Measurements from ENCODE around the gene MLLT3. TPM values are rescaled to one million over a fixed set of nuclear protein-coding genes. Genes with fewer than 3 reads are reported as not detected.

Gene MLLT3
- total RNA-seq, 2 donors from 2014 or later, result 5.3 to 10.2 TPM

GRCh38 chr9:20499013-20499412 is 123.3 kb downstream of the MLLT3 start:
- ATAC-seq (no peak), DNase-seq (no peak)
- intact Hi-C loops (cut with DNase I), result no loop called here

DNA sequence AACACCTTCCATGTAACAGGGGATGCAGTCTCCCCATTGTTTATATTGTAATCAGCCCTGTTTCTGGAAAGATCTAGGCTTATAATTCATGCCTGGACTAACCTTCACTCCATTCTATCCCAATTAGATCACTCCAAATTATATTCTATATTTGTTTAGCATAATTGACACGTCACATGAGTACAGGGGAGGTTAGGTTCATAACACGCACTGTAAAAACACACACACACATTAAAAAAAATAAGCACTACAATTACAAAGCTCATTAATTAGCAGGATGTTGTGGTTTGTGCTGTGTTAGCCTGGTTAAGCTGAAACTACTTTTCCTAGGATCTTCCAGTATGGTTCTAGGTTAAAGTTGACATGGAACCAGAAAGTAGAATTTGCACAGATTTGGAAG is 126.0 kb downstream of the MLLT3 start:
- no peak for ATAC-seq
- intact Hi-C loops (cut with DNase I), result no loop called here

DNA sequence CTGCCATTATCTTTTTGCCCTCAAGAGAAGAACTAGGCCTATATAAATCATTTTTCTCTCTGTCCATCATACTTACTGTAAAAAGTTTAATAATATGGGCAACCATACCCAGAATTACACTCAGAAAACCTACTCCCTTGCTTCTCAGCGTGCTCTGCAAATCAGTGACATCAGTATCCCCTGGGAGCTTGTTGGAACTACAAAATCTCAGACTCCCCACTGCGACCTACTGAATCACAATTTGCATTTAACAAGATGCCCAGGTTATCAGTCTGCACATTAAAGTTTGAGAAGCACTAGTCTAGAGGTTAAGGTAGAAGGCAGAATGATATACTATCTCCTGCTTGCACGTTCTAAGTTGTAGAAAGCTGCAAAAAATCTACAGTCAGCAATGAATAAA is 127.2 kb downstream of the MLLT3 start:
- no peak for DNase-seq
- ATAC-seq, result no peak
- intact Hi-C loops (cut with DNase I), result no loop called here

More for the DNA sequence above, 126.0 kb downstream of the MLLT3 start:
- DNase-seq, result no peak

DNA sequence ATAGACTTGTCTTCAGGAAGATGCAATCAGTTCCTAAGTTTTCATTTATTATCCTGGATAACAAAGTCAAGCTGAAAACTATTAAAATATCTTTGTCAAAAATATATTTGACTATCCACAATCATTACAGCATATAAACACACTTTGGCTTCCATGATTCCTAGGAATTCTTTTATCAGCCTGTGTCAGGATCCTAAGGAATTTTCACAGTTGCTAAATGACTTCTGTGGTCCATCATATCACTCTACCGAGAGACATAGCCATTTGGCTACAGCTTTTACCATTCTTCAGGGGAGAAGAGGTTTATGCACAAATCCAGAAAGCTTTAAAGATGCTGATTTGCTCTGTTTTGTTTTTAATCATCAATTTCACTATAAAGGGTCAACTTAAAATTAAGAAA is 128.3 kb downstream of the MLLT3 start:
- ATAC-seq (no peak), DNase-seq (no peak)
- intact Hi-C loops (cut with DNase I), result no loop called here

- intact Hi-C loops (cut with DNase I), result no loop called here
- ATAC-seq, result no peak
Observed at GRCh38 chr9:20492772-20493171, 129.5 kb downstream of the MLLT3 start.

DNA sequence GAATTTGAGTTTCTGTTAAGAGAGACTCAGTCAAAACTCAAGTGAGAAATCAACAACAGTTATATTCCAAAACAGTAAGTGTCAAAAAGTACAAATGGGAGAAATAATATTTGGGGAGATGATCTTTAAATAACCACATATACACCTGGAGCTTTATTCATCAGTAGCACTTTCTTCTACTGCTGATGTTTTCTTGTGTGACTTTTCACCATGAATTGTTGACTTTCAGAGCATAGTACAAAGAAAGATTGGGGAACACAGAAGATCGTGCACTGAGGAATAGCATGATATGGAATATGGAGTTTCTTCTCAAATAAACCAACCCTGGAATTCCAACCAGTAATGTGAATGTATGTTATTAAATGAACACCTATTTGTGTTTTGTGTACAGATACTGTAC is 130.7 kb downstream of the MLLT3 start:
- DNase-seq (no peak), ATAC-seq (no peak)
- intact Hi-C loops (cut with DNase I), result no loop called here

More at GRCh38 chr9:20492772-20493171, 129.5 kb downstream of the MLLT3 start:
- DNase-seq, result no peak

DNA sequence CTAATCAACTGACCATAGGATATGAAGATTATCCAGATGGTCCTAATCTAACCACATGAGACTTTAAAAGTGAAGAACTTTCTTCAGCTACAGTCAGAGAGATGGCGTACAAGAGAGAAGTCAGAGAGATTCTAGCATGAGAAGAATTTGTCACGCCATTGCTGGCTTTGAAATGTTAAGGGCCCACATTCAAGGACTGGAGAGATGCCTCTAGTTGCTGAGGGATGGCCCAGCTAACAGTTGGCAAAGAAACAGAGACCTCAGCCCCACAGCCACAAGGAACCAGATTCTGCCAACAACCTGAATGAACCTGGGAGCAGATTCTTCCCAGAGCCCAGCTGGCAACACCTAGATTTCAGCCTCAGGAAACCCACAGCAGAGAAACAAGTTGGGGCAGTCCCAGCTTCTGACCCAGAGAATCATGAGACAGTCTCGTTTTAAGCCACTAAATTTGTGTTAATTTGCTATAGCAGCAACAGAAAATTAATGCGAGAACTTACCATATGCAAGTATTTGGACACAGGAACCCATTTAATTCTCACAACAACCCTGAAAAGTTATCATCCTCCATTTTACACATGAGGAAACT is 132.0 kb downstream of the MLLT3 start:
- no peak for ATAC-seq
- intact Hi-C loops (cut with DNase I), result no loop called here
- no peak for DNase-seq

DNA sequence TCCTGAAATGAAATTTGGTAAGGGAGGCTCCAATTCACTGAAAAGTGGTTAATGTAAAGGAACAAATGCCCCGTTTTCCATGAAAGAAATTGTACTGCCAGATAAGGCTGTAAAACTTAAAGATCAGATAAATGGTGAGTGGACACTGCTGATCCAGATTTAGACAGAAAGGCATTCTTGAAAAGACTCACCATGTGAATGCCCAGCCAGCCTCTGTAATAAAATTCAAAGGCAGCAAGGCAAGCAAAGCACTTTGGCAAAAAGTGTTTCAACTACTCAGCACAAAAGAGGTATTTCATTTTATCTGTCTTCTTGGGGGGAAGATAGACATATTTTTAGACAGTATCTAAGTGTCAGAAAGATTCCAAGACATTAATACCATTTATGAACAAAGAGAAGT is 133.6 kb downstream of the MLLT3 start:
- intact Hi-C loops (cut with DNase I), result no loop called here
- ATAC-seq, result no peak
- no peak for DNase-seq

DNA sequence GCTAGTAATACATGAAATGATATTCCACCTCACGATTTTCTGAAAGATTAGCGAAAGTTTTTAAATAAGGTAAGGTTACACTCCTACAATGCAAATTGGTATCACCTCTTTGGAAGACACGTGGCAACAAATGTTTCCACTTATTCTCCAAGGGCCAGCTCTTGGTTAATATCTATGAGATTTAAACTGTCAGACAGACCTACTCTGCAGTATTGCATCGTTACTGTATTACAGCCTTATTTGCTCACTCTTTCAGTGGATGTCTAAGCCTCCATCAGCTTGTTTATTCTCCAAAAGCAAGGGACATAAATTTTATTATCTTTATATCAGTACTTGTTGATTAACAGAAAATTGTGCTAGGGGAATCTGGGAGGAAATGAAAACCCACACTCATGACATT is 135.7 kb downstream of the MLLT3 start:
- ATAC-seq, result no peak
- intact Hi-C loops (cut with DNase I), result no loop called here
- DNase-seq, result no peak

GRCh38 chr9:20481437-20481836 is 140.9 kb downstream of the MLLT3 start:
- no peak for ATAC-seq
- no peak for DNase-seq
- intact Hi-C loops (cut with DNase I), result no loop called here

GRCh38 chr9:20480249-20480648 is 142.1 kb downstream of the MLLT3 start:
- no peak for DNase-seq
- ATAC-seq, result no peak
- intact Hi-C loops (cut with DNase I), result no loop called here

DNA sequence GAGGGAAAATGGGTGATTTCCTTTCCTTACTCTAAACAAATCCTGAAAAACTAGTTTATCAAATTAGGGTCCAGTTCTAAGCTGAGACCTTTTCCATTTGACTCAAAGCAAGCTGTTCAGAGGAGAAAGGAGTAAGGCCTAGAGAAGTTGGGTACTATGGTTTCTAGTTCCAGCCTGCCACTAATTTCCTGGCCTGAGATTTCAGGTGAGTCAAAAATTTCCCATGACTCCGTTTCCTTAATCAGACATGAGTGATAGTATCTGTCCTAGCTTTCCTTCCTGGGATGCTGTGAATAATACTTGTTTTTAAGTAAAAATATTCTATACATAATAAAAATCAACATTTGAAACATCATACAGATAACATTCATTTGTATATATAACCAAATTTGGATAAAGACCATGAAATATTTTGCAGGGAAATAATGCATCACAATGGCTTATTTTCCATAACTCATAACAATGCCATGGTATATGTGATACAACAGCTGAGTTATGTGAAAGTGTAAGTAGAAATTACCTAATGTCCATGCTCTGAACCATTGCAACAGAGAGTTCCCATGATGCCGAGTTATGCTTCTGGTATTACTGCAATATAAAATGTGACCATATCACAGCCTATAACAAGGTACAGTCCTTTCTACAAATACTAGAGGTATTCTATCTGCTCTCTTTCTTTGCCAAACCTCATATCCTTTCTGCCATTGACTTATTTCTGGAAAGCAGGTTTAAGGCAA is 142.7 kb downstream of the MLLT3 start:
- intact Hi-C loops (cut with DNase I), result loop anchor here in 1 of 2 donors (10.0 kb wide), 1 partner anchor 125 kb away; no protein-coding TSS in a partner anchor
- no peak for ATAC-seq
- DNase-seq, result no peak

DNA sequence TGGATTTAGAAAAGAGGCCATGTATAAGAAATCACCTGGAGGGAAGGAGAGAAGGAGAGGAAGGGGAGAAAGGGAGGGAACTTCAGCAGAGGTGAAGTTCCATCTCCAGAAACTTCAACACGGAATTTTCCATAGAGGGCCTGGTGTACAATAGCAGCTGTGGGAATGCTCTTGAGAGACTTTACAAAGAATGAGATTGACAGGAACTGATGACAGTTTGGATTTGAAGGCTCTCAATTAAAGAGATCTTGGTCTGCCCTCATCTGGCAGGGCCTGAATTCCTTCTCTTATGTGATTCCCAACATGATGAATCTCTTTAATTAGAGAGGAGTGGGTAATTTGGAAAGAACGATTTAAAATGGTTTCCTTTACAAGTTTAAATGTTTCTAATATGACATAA is 143.5 kb downstream of the MLLT3 start:
- DNase-seq (no peak), ATAC-seq (no peak)
- intact Hi-C loops (cut with DNase I), result loop anchor here in 1 of 2 donors (10.0 kb wide), 1 partner anchor 124 kb away; no protein-coding TSS in a partner anchor

DNA sequence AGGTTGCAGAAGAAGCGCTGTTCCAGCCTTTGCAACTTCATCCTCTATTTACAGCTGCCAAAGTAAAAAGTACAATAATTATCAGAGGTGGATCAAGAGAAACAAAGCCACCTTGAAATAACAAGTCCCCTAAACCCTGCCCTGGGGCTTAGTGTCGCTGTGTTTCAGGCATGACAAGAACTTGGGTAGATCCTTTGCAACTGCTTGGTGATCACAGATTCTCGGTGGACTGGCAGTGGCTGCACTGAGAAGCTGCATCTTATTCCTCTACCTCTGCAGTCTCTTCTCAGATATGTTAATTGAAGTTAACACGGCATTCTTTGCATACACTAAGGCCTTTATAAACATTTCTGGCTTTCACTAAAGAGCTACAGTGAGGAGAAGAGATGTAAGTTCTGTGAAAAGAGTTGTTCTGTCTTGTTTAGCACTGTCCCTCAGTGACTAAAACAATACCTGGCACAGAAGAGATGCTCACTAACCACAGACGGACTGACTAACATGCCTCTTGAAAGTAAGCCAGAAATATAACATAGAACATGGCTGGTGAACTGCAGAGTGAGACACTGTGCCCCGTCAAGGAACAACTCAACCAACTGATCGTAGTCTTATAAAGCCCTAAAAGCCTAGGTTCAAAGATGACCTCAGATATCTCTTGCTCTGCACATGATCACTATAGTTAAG is 144.2 kb downstream of the MLLT3 start:
- DNase-seq (no peak), ATAC-seq (no peak)
- intact Hi-C loops (cut with DNase I), result loop anchor here in 1 of 2 donors (10.0 kb wide), 1 partner anchor 123 kb away; no protein-coding TSS in a partner anchor

- DNase-seq, result no peak
- intact Hi-C loops (cut with DNase I), result loop anchor here in 1 of 2 donors (10.0 kb wide), 1 partner anchor 122 kb away; no protein-coding TSS in a partner anchor
- ATAC-seq, result peak in 1 of 2 donors; percentile 70
Observed at GRCh38 chr9:20476912-20477521, 145.3 kb downstream of the MLLT3 start.

GRCh38 chr9:20474496-20474895 is 147.8 kb downstream of the MLLT3 start:
- ATAC-seq (no peak), DNase-seq (no peak)
- intact Hi-C loops (cut with DNase I), result loop anchor here in 1 of 2 donors (10.0 kb wide), 1 partner anchor 120 kb away; no protein-coding TSS in a partner anchor

GRCh38 chr9:20473515-20474013 is 148.7 kb downstream of the MLLT3 start:
- ATAC-seq, result no peak
- DNase-seq, result no peak
- intact Hi-C loops (cut with DNase I), result loop anchor here in 1 of 2 donors (10.0 kb wide), 1 partner anchor 119 kb away; no protein-coding TSS in a partner anchor

DNA sequence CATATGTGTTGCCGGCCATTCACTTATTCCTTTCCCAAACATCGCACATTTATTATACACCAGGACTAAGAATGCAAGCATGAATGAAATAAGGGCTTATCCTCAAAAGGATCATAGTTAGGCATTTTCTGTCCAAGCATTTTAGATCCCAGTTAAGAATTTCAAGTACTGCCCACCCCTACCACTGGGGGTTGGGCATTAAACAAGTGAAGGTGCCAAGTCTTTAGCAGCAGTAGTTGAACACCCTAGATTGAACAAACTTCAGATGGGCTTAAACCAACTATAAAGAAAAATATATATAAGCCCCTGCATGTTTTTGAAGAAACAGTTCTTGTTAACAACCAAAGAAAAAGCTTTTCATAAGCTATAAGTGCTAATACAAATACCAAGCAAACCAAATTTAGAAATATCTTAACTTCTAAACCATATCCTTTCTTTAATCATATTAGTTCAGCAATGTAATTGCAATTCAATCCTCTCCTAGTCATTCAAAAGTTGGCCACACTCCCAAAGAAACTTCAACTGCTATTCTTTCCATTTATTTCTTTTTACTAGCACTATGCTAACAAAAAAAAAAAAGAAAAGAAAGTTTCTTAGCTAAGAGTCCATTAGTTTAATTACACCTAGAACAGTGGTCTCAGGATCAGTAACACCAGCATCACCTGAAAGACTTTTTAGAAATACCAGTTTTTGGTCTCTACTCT is 149.8 kb downstream of the MLLT3 start:
- DNase-seq, result no peak
- ATAC-seq, result no peak
- intact Hi-C loops (cut with DNase I), result loop anchor here in 1 of 2 donors (10.0 kb wide), 1 partner anchor 118 kb away; no protein-coding TSS in a partner anchor
